ENCODE results near the gene ACYP1. TPM values are rescaled to one million over a fixed set of nuclear protein-coding genes. Genes with fewer than 3 reads are reported as not detected.
"Not testable (repeated sequence)": the region's sequence is repeated elsewhere in the genome, so short reads cannot be mapped to it uniquely, and the experiment has no call there.

ACYP1 gene
- total RNA-seq, 1 donor from 2014 or later, result 42.8 TPM

DNA sequence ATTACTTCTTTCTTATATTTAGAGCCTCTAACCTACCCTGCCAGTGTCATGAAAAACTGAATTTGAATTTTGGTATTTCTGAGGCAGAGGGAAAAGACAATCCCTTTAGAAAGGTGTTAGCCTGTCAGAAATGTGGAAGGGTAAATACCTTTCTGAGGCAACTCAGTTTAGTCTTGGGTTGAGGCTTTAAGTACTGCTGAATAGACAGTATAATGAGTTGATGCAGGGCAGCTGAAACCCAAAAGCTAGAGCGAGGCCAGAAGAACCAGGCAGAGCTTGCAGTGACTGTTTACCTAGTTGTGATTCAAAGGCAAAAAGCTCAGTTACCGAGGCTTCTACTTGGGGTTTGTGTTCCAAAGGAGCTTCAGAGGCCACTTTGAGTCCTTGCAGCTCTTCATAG lies 24.3 kb upstream of the ACYP1 start:
- H3K9me3 Mint-ChIP-seq, result no peaks in the 10 kb centered on the region
- H3K27ac Mint-ChIP-seq, result no peak overlapping the region
- no peak for DNase-seq (ENCODE audit: low spot score)
- intact Hi-C loops (cut with micrococcal nuclease), result loop anchor here (1.0 kb wide), 2 partner anchors 143 to 227 kb away; no protein-coding TSS in a partner anchor
- H3K27me3 Mint-ChIP-seq (ENCODE audit: low read depth), result no peaks in the 10 kb centered on the region
- peaks cover 63% of the 10 kb centered on the region for H3K36me3 Mint-ChIP-seq (ENCODE audit: low read depth)
- H3K4me1 Mint-ChIP-seq (ENCODE audit: low read depth), result peaks cover 2% of the 10 kb centered on the region
- no peak overlapping the region for H3K4me3 Mint-ChIP-seq (ENCODE audit: low read depth)

DNA sequence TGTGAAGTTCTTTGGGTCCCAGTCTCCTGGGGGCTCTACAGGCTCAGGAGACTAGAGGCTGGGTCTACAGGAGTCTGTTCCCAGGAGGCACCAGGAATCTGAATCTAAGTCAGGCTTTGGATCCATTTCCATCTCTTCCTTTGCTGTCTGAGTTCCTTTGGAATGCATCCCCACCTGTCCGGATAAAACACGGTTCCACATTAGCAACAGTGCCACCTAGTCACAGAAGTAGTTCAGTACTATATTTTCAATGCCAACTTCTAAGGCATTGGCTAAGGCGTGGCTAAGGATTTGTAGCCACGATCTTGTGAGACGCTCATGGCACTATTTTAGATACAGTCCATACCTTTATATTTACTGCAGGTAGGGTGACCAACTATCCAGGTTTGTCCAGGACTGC lies 20.7 kb upstream of the ACYP1 start:
- no peak overlapping the region for H3K4me3 Mint-ChIP-seq (ENCODE audit: low read depth)
- intact Hi-C loops (cut with micrococcal nuclease), result no loop called here
- no peaks in the 10 kb centered on the region for H3K9me3 Mint-ChIP-seq
- no peaks in the 10 kb centered on the region for H3K27me3 Mint-ChIP-seq (ENCODE audit: low read depth)
- peaks cover 2% of the 10 kb centered on the region for H3K4me1 Mint-ChIP-seq (ENCODE audit: low read depth)
- DNase-seq (ENCODE audit: low spot score), result no peak
- H3K27ac Mint-ChIP-seq, result no peak overlapping the region
- H3K36me3 Mint-ChIP-seq (ENCODE audit: low read depth), result peaks cover 66% of the 10 kb centered on the region

DNA sequence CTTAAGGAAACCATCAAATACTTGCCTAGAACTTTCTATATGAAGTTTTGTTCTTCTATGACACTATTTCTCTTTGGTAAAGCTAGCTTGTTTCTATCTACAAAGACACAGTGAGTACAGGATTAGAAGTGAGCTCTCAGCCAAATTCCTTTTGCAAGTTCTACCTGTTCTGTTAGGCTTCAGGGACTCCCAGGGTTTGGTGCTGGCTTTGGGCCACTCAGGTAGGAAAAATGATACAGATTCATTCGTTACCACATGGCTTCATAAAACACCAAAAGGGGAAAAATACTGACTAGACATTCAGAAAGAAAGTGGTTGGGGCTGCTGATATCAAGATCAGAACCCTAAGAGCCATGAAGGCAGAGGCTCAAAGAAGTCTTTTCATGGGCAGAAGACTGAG lies 19.4 kb upstream of the ACYP1 start:
- intact Hi-C loops (cut with micrococcal nuclease), result no loop called here
- Mint-ChIP-seq H3K27me3 (ENCODE audit: low read depth) (no peaks in the 10 kb centered on the region), H3K4me1 (ENCODE audit: low read depth) (peaks cover 2% of the 10 kb centered on the region), H3K4me3 (ENCODE audit: low read depth) (no peak overlapping the region), H3K9me3 (no peaks in the 10 kb centered on the region), H3K27ac (no peak overlapping the region), H3K36me3 (ENCODE audit: low read depth) (peaks cover 61% of the 10 kb centered on the region)
- no peak for DNase-seq (ENCODE audit: low spot score)

DNA sequence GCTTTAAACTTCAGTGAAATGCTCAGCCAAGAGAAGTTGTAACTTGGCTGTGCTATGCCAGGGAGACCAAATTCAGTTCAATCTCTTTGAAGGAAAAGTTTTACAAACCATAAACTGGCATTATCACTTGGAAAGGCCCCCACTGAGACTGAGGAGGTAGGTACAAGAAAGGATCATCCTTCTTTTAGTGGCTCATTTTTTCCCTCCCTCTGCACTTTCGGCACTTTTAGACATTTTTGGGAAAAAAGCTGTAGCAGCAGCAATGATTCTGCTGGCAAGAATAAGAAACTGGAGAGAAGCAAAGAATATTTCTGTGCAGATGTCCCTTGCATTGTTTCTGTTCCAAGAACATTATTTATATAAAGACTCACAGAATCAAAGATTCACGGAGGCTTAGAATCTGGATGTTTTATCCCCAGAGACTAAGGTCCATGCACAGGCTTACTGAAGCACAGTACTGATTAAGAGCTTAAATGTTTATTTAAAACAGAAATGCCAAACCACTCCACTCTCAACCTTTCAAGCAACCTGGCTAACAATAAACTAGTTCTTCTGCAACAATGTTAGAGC lies 17.9 kb upstream of the ACYP1 start:
- Mint-ChIP-seq H3K27me3 (ENCODE audit: low read depth) (no peaks in the 10 kb centered on the region), H3K36me3 (ENCODE audit: low read depth) (peaks cover 48% of the 10 kb centered on the region), H3K9me3 (no peaks in the 10 kb centered on the region), H3K4me3 (ENCODE audit: low read depth) (no peak overlapping the region), H3K4me1 (ENCODE audit: low read depth) (peaks cover 2% of the 10 kb centered on the region), H3K27ac (no peak overlapping the region)
- no peak for DNase-seq (ENCODE audit: low spot score)
- intact Hi-C loops (cut with micrococcal nuclease), result no loop called here

DNA sequence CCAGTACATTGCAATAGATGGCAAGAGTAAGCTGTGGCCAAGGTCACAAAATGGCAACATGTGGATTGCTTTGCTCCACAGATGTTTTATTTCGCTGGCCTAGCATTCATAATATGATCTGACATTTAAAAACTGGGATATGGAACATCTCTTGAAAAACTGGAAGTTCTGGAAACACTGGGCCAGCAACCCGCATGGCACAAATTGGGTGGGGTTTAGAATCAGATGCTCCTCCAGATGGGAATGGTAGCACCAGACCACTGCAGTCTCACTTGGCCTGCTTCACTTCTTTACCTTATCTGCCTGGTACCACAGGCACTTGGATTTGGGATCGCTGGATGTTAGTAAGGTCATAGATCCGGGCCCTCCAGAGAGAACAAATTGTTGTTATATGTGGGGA lies 15.7 kb upstream of the ACYP1 start:
- H3K36me3 Mint-ChIP-seq (ENCODE audit: low read depth), result peaks cover 30% of the 10 kb centered on the region
- peaks cover 2% of the 10 kb centered on the region for H3K4me1 Mint-ChIP-seq (ENCODE audit: low read depth)
- intact Hi-C loops (cut with micrococcal nuclease), result no loop called here

DNA sequence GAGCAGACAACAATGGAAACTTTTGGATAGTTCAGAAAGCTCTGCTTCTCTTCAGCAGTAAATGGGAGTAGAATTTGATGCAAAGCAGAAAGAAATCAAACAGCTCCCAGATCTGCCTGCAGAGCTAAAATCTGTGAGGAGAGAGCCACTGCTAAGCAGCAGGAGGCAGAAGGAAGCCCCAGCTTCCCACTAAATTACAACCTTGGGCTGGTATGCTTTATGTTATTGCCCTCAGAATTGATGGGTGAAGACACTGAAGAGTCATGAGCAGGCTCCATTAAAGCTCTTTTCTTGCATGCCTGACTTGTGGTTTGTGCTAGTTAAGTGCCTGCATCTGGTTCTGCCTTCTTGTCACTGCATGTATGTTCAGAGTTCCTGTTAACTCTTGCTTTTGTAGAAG lies 14.0 kb upstream of the ACYP1 start:
- no peaks in the 10 kb centered on the region for H3K4me1 Mint-ChIP-seq (ENCODE audit: low read depth)
- intact Hi-C loops (cut with micrococcal nuclease), result no loop called here
- no peaks in the 10 kb centered on the region for H3K9me3 Mint-ChIP-seq
- H3K27me3 Mint-ChIP-seq (ENCODE audit: low read depth), result no peaks in the 10 kb centered on the region
- H3K4me3 Mint-ChIP-seq (ENCODE audit: low read depth), result no peak overlapping the region
- DNase-seq (ENCODE audit: low spot score), result no peak
- peaks cover 15% of the 10 kb centered on the region for H3K36me3 Mint-ChIP-seq (ENCODE audit: low read depth)
- no peak overlapping the region for H3K27ac Mint-ChIP-seq

More for the DNA sequence above, 15.7 kb upstream of the ACYP1 start:
- no peak overlapping the region for H3K27ac Mint-ChIP-seq
- H3K27me3 Mint-ChIP-seq (ENCODE audit: low read depth), result no peaks in the 10 kb centered on the region
- DNase-seq (ENCODE audit: low spot score), result no peak
- H3K9me3 Mint-ChIP-seq, result no peaks in the 10 kb centered on the region
- no peak overlapping the region for H3K4me3 Mint-ChIP-seq (ENCODE audit: low read depth)

DNA sequence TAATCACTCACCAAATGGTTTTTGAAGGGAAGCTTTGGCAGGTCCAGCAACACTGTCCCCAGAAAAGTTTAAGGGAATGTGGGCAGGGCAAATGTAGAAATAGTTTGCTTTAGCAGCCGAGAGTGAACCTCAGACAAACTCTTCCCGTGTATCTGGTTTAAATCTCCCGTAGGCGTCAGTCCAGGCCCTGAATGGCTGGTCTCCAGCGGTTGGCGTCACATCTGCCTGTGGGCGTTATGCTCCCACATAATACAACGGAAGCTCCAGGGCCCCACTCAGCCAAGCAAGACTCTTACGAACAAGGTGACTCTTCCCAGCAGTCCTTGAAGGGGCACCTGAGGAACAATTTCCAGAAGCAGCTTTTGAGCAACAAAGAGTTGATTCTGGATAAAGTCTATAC lies 6.6 kb upstream of the ACYP1 start:
- Mint-ChIP-seq H3K27ac (no peak overlapping the region), H3K36me3 (ENCODE audit: low read depth) (no peaks in the 10 kb centered on the region)

DNA sequence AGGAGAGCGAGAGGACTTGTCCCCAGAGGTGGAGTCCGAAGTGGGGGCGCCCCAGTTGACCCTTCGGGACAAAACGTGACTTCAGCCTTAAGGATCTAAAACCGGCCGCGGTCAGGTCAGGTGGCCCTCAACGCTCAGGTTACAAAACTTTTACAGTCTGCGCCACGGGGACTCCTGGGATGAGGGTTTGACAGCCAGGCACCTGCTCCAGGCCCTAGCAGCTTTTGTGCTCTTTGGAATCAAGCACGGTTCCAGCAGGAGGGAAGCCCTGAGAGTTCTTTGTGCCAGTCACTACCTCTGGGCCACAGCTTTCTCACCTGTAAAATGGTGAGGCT lies 6.0 kb upstream of the ACYP1 start:
- intact Hi-C loops (cut with micrococcal nuclease), result no loop called here
- Mint-ChIP-seq H3K27me3 (ENCODE audit: low read depth) (no peaks in the 10 kb centered on the region), H3K4me1 (ENCODE audit: low read depth) (peaks cover 3% of the 10 kb centered on the region), H3K36me3 (ENCODE audit: low read depth) (no peaks in the 10 kb centered on the region), H3K4me3 (ENCODE audit: low read depth) (no peak overlapping the region), H3K9me3 (no peaks in the 10 kb centered on the region), H3K27ac (peak overlapping the region; percentile 34)
- no peak for DNase-seq (ENCODE audit: low spot score)

More for the DNA sequence above, 6.6 kb upstream of the ACYP1 start:
- Mint-ChIP-seq H3K4me3 (ENCODE audit: low read depth) (peak overlapping the region; percentile 23), H3K4me1 (ENCODE audit: low read depth) (peaks cover 2% of the 10 kb centered on the region), H3K27me3 (ENCODE audit: low read depth) (no peaks in the 10 kb centered on the region), H3K9me3 (no peaks in the 10 kb centered on the region)
- intact Hi-C loops (cut with micrococcal nuclease), result no loop called here
- no peak for DNase-seq (ENCODE audit: low spot score)

DNA sequence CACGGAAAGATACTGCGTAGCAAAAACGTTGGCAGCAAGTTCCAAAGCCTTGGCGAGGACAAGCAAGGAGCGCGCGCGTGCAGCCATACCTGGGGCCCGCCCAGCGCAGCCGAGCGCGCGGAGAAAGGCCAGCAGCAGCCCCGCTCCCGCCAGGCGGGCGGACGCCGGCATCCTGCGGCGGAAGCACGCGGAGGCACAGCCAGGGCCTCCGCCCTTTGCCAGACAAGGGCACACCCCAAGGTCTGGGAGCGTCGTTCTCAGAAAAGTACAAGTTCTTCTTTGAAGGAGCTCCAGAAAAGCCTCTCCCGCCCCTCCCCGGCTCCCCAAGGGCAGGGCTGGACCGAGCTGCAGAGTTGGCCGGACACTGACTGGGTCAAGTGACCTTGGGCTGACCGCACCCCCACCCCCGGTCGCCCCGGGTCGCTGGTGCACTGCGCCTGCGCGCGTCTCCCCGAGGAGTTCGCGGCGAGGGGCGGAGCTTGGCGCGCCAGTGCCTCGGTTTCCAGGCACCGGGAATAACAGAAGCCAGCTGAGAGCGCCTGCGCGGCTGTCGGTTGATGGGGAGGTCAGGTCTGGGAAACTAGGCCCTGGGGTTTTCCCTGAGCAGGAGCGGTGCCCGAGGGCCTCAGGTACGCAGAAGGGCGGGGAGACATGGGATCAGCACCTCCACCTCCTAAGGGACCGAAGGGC lies 5.4 kb upstream of the ACYP1 start, which contains the start of gene ZC2HC1C:
TSS of gene ZC2HC1C (plus strand) at position 521 of the 690 bp plus-strand sequence. CDS start 933 bp downstream, outside the sequence.
- no peaks in the 10 kb centered on the region for H3K27me3 Mint-ChIP-seq (ENCODE audit: low read depth)
- H3K9me3 Mint-ChIP-seq, result no peaks in the 10 kb centered on the region
- H3K4me1 Mint-ChIP-seq (ENCODE audit: low read depth), result peaks cover 5% of the 10 kb centered on the region
- intact Hi-C loops (cut with micrococcal nuclease), result no loop called here
- peak within 1 kb of the TSS; percentile 23 for H3K4me3 Mint-ChIP-seq (ENCODE audit: low read depth)
- H3K27ac Mint-ChIP-seq, result peak within 1 kb of the TSS; percentile 34
- no peaks in the 10 kb centered on the region for H3K36me3 Mint-ChIP-seq (ENCODE audit: low read depth)
- peak; percentile 66 for DNase-seq (ENCODE audit: low spot score)

DNA sequence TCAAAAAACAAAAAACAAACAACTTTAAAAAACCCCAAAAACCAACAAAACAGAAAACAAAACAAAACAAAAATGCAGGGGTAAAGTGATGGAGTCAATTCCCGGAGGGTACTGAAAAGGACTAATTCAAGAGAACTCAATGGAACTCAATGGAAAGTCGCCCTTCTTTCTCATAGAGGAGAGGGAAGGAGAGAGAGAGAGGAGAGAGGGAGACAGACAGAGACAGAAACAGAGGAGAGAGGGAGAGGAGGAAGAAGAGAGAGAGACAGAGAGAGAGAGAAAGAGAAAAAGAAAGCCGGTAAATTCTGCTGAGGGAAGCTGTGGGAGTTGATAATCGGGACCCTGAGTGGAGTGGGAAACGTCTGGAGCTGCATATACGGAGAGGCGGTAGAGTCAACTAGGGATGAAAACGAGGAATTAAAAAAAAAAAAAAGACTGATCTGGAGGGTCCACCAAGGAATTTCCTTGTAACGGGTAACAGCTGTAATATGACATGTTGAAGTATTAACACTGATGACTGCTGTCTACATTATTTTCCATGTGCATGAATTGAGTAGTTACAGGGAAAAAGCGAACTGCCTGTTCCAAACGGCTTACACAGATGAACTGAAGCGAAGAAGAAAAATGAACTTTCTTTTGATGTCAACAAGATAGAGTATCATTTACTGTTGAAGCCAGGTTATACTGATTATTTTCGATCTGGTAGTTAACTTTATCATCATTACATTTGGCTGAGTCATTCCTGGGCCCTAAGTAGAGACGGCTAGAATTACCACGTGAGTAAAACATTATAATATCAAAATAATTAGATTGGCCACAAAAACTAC lies 4.7 kb upstream of the ACYP1 start:
- no peaks in the 10 kb centered on the region for H3K9me3 Mint-ChIP-seq
- intact Hi-C loops (cut with micrococcal nuclease), result no loop called here
- no peak for DNase-seq (ENCODE audit: low spot score)
- peaks cover 6% of the 10 kb centered on the region for H3K36me3 Mint-ChIP-seq (ENCODE audit: low read depth)
- no peaks in the 10 kb centered on the region for H3K27me3 Mint-ChIP-seq (ENCODE audit: low read depth)
- no peak overlapping the region for H3K27ac Mint-ChIP-seq
- H3K4me3 Mint-ChIP-seq (ENCODE audit: low read depth), result no peak overlapping the region
- H3K4me1 Mint-ChIP-seq (ENCODE audit: low read depth), result peaks cover 9% of the 10 kb centered on the region

DNA sequence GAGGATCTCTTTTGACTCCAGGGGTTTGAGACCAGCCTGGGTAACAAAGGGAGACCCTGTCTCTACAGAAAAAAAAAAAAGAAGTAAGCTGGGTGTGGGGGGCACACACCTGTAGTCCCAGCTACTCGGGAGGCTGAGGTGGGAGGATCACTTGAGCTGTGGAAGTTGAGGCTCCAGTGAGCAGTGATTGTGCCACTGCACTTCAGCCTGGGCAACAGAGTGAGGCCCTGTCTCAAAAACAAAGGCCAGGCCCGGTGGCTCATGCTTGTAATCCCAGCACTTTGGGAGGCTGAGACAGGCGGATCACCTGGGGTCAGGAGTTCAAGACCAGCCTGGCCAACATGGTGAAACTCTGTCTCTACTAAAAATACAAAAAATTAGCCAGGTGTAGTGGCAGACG lies 3.9 kb upstream of the ACYP1 start:
- H3K27me3 Mint-ChIP-seq (ENCODE audit: low read depth); intact Hi-C loops (cut with micrococcal nuclease): not testable (repeated sequence)
- peaks cover 15% of the 10 kb centered on the region for H3K4me1 Mint-ChIP-seq (ENCODE audit: low read depth)

DNA sequence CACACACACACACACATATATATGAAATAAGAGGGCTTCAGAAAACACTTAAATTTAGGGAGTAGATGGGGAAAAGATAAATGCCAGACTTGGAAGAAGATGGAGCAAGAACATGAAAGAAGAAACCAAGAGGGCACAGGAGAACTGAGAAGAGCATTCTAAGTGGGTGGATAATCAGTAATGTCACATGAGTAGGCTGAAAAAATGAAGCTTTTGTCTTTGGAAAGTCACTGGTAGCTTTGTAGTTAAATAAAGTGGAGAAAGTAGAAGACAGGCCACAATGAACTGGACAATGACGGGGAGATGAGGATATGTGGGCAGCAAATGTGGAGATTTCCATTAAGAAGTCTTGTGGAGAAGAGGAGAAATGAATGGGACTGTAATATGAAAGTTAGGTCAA lies 3.4 kb upstream of the ACYP1 start:
- Mint-ChIP-seq H3K4me3 (ENCODE audit: low read depth) (no peak overlapping the region), H3K36me3 (ENCODE audit: low read depth) (peaks cover 6% of the 10 kb centered on the region), H3K9me3 (no peaks in the 10 kb centered on the region), H3K27me3 (ENCODE audit: low read depth) (no peaks in the 10 kb centered on the region), H3K4me1 (ENCODE audit: low read depth) (peaks cover 16% of the 10 kb centered on the region), H3K27ac (no peak overlapping the region)
- intact Hi-C loops (cut with micrococcal nuclease), result no loop called here
- DNase-seq (ENCODE audit: low spot score), result no peak

More for the DNA sequence above, 3.9 kb upstream of the ACYP1 start:
- H3K27ac Mint-ChIP-seq; DNase-seq (ENCODE audit: low spot score); H3K36me3 Mint-ChIP-seq (ENCODE audit: low read depth); H3K9me3 Mint-ChIP-seq; H3K4me3 Mint-ChIP-seq (ENCODE audit: low read depth): not testable (repeated sequence)

DNA sequence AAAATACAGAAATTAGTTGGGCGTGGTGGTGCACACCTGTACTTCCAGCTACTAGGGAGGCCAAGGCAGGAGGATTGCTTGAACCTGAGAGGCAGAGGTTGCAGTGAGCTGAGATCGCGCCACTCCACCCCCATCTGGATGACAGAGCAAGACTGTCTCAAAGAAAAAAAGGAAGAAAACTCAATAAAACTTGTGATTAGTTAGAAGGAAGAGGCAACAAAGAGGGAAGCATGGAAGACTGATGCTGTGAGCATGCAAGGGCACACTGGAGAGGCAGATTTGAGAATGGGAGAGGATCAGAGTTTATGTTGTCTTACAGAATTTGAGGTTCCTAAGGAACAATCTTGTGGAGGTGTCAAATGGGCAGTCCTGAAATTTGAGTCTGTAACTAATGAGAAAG lies 2.9 kb upstream of the ACYP1 start:
- peaks cover 7% of the 10 kb centered on the region for H3K36me3 Mint-ChIP-seq (ENCODE audit: low read depth)
- no peaks in the 10 kb centered on the region for H3K27me3 Mint-ChIP-seq (ENCODE audit: low read depth)
- H3K27ac Mint-ChIP-seq, result no peak overlapping the region
- H3K4me3 Mint-ChIP-seq (ENCODE audit: low read depth), result no peak overlapping the region
- H3K9me3 Mint-ChIP-seq, result no peaks in the 10 kb centered on the region
- no peak for DNase-seq (ENCODE audit: low spot score)
- intact Hi-C loops (cut with micrococcal nuclease), result no loop called here
- H3K4me1 Mint-ChIP-seq (ENCODE audit: low read depth), result peaks cover 16% of the 10 kb centered on the region
